NCI-H146 treated with DMSO at 0.1 percent for 48 hours (cell line): ENCODE data around the gene PMIS2.

ENCODE experiments used
- DNase-seq: peaks from one replicate; lab custom pipeline; 2025; ENCODE audit not compliant: unreplicated experiment; lab: John Stamatoyannopoulos, UW

The PMIS2 gene

DNA sequence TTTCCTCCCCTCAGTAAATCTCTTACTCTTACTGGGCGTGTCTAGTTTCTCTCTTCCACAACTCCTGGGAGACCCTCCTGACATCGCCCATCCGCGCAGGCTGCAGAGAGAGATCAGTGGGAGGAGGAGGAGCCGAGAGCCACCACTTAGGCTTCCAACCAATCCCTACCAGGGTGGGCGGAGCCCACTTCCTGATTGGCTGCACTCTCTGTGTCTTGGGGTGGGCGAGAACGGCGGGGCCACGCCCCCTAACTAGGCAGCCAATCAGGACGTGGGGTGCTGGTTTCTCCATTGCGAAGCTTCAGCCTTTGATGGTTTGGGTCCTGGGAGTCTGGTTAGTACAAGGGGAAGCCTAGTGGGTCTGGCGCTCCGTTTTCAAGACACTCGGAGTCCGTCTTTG, at the start of gene PMIS2:
Gene PMIS2 (plus strand): TSS at position 326 of the 400 bp plus-strand sequence. CDS start 87 bp downstream, outside the sequence.
- no peak for DNase-seq

- no peak for DNase-seq
These were observed 46.7 kb upstream of the PMIS2 start for GRCh38 chr19:35539314-35539713.

DNA sequence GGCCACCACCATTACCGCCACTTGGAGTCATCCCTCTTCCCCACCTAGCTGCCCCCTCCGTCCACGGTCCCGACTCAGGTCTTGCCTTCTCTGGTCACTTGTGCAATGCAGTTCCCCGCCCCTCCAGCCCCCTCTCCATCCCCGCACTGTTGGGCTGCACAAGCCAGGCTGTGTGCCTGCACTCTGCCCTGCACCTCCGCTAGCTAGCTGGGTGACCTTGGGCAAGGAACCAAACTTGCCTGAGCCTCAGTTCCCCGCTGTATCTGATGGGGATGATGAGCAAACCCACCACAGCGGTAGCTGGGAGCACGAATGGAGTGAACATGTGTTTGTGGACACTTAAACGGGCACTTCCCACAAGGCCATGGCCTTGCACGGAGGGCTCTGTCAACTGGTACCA, 46.1 kb upstream of the PMIS2 start:
- no peak for DNase-seq

DNA sequence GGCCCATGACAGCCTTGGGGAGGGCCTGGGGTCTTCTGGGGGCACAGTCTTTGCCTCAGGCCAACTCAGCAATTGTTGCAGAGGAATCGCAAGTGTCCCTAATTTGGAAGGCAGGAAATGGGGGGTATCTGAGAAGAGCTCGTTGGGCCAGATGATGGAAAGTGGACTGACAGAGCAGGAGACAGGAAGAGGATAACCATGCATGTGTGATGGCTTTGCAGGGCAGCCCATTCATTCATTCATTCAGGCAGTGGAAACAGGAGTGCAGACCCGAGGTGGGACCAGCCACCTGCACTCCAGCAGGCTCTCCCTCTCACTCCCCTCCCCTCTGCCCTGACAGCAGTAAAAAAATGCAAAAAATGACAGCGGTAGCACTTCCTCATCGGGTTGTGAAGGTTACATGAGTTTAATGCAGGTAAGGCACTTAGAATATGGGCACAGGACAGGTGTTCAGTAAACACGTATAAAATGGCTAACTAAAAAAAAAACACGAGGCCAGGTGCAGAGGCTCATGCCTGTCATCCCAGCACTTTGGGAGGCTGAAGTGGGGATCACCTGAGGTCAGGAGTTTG, 45.5 kb upstream of the PMIS2 start:
- no peak for DNase-seq

DNA sequence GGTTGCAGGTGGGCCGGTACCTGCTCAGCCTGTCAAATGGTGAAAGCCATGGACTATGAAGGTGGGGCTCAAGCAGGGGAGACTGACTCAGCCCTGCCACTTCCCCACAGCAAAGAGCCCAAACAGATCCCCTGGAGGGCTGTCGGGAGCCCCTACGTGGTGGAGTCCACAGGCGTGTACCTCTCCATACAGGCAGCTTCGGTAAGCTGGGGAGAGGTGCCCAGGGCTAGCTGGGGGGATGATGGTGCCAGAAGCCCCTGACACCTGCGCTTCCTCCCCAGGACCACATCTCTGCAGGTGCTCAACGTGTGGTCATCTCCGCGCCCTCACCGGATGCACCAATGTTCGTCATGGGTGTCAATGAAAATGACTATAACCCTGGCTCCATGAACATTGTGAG, 43.8 kb upstream of the PMIS2 start:
- DNase-seq: no peak

- DNase-seq: no peak
These were observed 42.5 kb upstream of the PMIS2 start for GRCh38 chr19:35543280-35544109.

GRCh38 chr19:35544110-35544802, 41.7 kb upstream of the PMIS2 start:
- DNase-seq: no peak

GRCh38 chr19:35545001-35545854, 40.7 kb upstream of the PMIS2 start, which contains the start of gene TMEM147:
TMEM147 (plus strand) TSS chr19:35545626; CDS start chr19:35545740, 114 bp downstream.
- peak; percentile 42 for DNase-seq

- peak; percentile 19 for DNase-seq
These were observed 40.1 kb upstream of the PMIS2 start for GRCh38 chr19:35545855-35546381.

- no peak for DNase-seq
These were observed 39.4 kb upstream of the PMIS2 start for GRCh38 chr19:35546532-35546931.

DNA sequence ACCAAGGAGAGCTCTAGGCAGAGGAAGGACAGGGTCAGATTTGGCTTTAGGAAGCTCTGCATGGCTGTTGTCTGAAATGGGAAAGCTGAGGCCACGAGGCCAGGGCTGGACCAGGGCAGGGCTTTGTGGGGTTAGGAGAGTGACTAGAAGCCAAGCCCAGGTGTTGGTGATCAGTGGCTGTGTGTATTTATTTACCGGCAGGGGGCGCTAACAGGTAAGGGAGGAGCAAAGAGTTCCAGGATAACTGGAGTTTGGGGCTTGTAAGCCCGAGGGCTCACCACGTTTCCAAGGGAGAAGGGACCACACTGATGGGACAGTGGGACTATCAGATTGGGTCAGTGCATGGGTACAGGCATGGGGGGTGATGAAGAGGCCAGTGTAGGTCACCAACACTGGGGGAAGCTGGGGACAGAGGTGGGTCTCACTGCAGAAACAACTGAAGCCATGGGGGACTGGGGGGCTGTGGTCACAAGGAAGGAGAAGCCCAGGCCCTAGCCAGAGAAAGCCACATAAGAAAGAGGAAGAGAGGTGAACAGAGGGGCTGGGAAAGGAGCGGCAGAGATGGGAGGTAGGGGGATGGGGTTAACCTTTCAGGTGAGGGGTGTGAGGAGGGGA, 36.7 kb upstream of the PMIS2 start:
- peak; percentile 59 for DNase-seq

- no peak for DNase-seq
These were observed 36.0 kb upstream of the PMIS2 start for GRCh38 chr19:35549879-35550523.

GRCh38 chr19:35551091-35551810, 34.7 kb upstream of the PMIS2 start:
- no peak for DNase-seq

GRCh38 chr19:35552534-35553384, 33.2 kb upstream of the PMIS2 start:
- no peak for DNase-seq

DNA sequence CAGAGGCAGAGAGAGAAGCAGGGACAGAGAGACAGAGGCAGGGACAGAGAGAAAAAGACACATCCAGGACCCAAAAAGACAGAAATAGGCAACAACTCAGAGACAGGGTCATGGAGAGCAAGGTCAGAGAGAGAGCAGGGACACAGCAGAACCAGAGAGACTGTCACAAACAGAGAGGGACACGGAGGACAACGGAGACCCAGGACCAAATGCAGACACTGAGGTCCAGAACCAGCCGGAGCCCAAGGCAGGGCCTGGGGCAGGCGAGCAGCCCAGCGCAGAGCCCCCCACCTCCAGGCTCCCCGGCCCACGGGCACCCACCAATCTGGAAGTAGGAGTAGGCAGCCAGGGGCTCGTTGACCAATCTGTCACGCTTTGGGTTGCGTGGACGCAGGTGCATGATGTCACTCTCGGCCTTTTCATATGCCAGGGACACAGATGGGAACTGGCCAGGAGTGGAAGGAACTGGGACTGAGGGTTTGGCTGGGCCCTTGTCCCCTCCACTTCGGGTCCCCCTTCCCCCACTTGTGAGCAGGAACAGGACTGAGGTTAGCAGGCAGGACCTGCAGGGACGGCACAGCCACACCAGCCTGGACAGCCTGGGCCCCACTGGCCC, 32.5 kb upstream of the PMIS2 start:
- DNase-seq: no peak

- DNase-seq: no peak
These were observed 31.9 kb upstream of the PMIS2 start for GRCh38 chr19:35554076-35554475.

DNA sequence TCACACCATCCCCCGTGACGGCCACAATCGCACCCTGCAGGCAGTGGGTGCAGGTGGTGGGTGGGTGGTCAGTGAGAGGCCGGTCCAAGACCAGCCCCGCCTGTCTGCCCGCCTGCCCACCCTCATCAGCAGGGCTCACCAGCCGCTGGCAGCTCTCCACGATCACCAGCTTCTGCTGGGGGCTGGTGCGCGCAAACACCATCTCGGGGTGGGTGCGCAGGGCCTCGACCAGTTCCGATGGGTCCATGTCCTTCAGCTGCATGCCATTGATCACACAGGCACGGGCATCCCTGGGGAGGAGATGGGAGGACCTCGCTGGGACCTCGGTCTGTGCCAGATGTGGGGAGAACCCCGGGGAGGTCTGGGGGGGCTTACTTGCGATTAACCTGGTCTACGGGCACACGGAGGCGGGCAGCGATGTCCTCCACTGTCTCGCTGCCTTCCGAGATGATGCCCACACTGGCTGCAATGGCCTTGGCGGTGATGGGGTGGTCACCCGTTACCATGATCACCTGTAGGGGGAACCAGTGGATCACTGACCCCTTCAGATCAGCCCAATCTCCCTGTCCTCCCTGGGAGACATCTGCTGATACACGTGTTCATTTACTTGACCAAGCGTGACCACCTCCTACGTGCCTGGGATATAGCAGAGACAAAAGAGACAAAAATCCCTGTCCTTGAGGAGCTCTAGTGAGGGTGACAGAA, 30.5 kb upstream of the PMIS2 start:
- DNase-seq: peak; percentile 59
